ENCODE data around the gene STXBP6.

STXBP6 gene

DNA sequence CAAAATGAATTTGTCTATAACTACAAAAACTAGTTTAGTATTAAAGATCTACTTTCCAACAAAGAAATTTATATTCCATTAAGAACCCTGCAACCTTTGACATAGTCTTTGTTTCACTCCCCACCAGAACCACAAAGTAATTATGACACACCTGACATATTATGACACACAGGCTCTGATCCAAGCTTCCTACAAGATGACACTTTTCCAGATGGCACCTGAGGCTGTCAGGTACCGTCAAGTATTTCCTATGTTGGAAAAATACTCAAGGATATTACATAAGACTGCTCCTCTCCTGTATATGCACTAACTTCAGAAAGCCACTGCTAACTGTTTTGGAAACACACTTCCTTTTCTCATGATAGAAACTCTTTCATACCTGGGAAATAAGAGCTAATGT is 38.9 kb downstream of the STXBP6 start:
- no peak for DNase-seq

DNA sequence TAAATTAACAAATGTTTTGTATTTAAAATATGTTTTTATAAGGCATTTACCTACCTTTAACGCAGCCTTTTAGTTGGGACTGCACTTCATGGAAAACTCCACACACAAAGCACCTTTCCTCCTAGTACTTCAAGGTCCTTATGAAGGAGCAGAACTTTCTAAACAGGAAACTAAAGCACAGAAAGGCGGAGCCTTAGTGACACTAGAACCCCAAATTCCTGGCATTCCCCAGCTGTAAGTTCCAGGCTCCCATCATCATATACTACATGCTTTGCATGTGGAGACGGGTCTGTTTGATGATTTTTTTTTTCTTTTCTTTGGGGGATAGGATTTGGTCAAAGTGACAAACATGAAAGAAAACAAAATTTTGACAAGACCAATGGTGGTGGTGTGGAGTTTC is 39.5 kb downstream of the STXBP6 start:
- DNase-seq: no peak

DNA sequence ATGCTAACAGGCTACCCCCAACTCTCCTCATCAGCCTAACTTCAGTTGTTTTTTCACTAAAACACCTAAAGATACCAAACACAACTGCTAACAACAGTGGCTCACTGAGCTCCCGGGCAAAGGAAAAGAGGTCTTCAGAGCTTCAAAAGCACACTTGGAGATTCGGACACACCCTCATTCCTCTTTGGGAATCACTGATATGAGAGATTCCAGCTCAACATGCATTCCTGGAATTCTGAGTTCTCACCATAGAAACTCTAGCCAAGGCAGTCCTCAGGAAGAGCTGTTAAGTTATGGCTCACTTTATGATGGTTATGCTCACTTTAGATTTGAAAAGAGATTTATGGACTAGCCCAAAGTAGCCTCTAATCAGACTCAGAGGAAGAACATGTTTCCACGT is 40.1 kb downstream of the STXBP6 start:
- DNase-seq: no peak

DNA sequence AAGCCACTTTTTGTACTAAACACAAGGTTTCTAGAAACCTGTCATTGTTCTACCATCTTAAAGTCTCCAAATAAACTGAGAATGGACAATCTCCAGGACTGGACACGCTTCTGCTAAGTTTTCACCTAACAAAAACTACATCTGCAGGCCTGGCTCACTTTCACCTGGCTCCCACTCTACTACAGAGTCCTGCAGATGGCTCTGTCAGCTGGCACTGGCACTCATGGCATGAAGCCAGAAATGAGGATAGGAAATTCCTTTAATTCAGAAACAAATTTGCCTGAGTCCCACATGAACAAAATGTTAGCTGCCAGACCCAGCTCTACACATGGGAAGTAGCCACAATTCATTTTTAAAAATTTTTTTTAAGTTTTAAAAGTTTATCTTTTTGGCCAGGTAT is 42.1 kb downstream of the STXBP6 start:
- DNase-seq: no peak

DNA sequence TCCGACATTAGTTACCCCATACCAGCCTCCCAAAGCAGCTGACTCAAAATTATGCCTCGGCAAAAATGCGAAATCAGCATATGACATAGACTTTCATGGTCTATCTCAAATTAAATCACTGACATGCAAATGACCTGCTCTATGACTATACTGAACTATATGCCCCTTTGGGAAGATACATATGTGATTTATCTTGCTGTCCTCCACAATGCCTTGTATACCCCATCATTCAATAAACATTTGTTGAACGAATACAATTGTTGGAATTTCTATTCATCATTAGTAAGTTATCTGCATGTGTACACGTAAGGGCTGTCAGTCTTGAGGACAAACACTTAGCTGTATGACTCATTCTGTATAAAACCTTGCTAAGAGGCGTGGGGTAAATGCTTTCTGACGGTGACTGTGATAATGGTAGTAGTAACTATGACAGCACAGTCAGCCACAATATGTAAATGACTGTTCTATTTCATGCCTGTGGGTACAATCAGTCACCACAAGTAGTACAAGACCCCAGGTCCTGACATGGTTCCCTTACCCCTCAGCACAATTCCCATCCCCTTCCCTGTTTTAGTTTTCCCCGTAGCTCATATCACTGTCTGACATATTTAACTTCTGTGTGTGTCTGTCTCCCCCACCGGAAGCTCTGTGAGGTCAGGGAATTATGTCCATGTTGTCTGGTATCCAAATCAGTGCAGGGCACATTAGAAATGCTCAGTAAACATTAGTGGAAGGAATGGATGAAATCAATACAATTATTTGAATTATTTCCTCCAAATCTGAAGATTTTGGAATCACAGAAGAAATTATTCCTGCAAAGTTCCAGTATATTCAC is 42.8 kb downstream of the STXBP6 start:
- no peak for DNase-seq

DNA sequence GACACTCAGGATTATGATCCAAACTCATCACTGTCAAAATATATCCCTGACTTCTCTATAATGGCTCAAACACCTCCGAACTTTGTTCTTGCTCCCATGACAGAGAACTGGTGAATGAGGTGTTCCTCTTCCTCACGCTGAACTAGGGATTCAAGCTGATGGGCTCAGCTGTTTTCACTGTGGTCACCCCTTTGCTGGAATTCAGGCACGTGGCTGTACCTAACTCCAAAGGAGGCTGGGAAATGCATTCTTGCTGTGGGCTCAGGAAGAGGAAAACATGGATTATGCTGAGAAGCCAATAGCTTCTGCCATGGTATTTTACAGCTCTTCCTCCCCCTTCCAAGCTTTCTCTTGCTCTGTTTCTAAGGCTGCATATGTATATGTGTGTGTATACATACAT is 43.9 kb downstream of the STXBP6 start:
- no peak for DNase-seq

DNA sequence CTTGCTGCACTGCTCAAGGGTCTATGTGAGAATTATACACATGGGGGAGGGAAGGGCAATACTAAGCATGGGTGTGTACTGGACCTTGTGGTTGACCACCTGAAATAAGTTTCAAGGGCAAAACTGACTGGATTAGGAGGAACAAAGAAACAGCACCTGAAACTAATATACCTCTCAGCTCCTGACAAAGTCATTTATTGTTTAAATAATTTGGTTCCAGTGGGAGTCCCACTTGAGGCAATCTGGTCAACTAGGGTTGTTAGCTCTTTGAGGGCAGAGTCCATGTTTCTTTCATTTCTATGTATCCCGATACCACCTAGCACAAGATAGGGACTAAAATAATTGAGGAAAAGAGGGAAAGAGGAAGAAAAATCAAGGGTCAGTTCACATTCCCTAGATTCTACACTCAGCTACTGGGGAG is 45.5 kb downstream of the STXBP6 start:
- DNase-seq: no peak

DNA sequence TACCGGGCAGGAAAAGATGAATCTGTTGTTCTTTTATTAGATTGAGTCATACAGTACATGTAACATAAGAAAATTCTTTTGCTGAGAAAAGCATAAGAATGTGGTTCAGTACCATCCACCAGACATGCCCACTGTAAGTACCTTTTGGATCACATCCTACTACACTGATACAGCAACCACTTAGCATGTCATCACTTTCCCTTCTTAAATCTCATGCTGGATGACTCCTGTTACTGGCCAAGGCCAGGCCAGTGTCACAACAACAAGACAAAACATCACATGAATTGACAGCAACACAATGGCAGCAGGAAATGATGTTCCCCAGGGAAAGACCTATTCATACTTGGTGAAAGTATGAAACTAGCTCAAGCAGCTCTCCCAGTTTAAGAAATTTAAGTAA is 46.4 kb downstream of the STXBP6 start:
- DNase-seq: no peak

DNA sequence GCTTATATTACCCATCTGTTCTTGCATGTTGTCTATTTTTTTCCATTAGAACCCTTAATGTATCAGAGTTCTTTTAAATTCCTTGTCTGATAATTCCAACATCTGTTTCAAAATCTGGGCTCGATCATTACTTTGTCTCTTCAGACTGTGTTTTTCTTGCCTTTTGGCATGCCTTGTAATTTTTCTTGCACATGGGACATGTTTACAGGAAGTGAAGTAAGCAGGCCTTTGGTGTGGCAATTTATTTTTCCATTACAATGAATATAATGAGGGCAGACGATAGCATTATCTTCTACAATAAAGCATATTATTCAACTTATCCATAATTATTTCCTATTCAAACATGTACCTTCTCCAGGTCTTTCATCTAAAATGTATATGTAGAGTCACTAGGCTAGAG is 48.3 kb downstream of the STXBP6 start:
- DNase-seq: no peak

DNA sequence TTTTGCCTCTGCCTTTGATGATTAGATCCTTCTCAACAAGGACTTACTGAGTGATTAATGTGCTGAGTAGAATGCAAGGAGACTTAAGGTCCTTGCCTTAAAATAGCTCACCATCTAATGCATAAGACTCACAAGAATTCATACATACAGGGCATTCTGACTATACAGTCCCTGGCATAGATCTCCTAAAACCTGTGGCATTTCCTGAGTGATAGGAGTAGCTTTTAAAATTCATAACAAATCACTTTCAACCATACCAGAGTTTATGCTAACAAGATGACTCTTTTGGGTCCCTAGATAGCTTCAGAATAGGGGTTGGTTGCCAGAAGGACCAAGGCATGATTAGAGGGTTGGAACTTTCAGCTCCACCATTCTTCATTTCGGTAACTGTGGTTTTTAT is 48.8 kb downstream of the STXBP6 start:
- no peak for DNase-seq

DNA sequence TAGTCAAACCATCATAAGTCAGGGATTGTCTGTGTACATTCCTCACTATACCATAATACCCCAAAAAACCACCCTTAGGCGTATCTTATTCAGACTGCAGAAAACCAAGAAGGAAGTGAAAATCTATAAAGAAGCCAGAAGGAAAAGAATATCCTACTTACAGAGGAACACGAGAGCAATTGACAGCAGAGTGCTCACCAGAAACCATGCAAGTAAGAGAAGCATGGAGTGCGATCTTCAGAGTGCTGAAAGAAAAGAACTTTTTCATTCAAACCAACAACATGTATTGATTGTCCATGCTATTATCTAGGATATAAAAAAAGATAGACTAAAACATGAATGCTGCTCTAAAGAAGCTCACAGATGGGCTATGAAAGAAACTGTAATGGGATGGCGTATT is 50.8 kb downstream of the STXBP6 start:
- DNase-seq: no peak

DNA sequence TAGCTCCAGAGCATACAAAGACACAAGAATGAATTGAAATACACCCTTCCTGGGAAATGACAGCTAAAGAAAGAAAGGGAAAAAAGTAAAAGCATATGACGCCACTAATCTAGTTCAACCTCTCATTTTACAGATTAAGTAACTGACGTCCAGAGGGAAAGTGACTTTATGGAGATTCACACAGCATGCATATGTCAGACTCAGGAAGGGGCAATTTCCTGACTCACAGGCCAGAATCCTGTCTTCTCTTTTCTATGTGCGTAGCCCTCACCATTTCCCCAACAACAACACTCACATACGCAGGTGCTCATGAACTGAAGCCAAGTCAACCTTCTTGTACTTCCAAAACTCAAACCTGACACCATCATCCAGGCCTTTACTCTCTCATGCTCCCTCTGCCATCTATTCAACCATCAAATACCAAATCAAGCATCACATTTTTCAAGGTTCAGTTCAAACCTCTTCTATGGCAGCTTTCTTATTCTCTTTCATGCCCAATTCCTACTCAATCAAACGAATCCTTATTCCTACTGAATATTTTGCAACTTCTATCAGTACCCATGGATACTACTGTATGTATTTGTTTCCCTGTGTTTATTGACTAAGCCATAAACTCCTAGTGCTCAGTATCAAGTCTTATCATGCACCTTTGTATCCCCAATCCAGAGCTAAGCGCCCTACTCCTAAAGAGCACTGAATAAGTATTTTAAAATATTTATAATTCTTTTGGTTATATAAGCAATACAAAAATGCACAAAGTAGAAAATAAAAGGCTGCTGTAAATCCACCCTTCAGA is 52.8 kb downstream of the STXBP6 start:
- DNase-seq: no peak

DNA sequence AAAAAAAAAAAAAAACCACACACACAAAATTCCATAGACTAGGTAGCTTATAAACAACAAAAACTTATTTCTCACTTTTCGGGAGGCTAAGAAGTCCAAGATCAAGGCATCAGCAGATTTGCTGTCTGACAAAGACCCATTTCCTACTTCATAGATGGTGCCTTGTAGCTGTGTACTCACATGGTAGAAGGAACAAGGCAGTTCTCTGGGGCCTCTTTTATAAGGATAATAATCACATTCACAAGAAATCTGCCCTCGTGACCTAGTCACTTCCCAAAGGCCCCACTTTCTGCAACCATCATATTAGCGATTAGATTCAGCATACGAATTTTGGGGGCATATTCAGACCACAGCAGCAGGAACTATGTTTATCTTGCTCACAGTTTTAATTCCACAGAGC is 54.9 kb downstream of the STXBP6 start:
- DNase-seq: no peak

DNA sequence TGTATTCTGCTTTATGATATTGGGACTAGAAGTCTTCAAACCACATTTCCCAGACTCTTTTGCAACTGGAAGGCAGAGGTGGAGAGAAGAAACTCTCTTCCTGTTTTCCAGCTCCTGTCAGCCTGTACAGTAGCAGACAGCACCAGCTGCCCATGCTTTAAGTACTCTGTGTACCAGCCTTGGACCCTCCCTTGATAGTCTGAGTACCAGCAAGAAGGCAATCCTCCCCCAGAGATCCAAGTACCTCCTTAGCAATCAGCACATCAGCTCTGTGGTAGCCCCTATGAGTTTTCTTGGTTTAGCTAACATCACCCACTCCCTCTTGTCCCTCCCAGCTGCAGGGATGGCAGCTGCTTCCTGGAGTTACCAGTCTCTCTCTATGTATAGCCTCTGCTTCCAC is 56.3 kb downstream of the STXBP6 start:
- DNase-seq: no peak

DNA sequence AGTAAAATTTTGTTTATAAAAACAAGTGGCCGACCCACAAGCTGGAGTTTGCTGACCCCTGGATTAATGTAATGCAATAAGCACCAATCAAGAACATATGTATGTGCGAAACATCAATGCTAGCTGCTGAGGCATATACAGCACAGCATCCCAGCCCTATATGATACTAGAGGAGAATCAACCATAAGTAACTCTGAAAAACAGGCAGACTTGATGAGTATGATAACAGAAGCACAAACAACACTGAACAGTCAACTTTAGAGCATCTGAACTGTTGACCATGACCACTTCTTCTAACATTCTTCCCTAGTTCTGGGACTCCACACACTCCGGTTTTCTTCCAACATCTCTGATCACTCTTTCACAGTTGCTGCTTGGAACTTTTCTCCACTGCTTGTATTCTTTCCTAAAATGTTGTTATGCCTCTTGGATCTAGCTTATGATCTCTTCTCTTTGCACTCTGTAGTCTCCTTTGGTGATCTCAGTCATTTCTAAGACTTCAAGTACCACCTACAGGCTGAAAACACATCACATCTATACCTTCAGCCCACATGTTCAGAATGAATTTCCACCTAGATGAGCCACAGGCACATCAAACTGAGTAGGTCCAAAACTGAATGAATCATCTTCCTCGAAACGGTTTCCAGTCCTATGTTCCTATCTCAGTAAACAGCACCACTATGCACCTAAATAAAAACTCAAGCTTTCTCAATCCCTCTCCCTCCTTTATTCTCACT is 57.2 kb downstream of the STXBP6 start:
- no peak for DNase-seq

DNA sequence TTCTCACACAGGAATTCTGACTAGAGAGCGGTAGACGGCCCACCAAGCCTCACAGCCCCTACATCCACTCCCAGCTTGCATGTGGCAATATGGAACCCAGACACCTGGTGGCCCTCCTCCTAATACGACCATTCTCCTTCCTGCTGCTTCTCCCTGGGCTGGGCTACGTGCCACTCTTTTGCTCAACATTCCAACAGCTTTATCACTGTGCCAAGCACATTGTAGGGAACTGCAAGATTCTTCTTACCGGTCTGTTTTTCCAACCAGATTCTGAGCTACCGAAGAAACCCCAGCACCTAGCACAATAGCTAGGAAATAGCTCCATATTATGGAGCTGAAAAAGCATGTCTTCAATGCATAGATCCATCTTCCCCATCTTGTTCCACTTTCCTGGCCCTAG is 58.1 kb downstream of the STXBP6 start:
- no peak for DNase-seq

DNA sequence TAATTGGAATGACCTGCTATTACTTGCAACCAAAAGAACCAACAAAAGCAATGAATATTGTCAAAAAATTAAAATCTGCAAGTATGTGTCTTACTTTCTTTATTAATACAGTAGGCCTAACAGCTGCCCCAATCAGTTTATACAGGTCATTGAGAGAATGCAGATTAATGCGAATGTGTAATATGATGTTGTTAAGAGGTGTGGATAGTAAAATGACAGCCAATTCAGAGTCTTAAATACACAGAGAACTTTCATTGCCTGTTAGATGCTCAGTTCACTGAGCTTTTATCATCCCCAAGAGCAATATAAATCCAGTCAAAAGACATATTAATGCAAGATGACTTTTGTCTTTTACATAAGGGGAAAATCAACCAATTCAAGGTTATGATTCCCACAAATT is 58.7 kb downstream of the STXBP6 start:
- no peak for DNase-seq

DNA sequence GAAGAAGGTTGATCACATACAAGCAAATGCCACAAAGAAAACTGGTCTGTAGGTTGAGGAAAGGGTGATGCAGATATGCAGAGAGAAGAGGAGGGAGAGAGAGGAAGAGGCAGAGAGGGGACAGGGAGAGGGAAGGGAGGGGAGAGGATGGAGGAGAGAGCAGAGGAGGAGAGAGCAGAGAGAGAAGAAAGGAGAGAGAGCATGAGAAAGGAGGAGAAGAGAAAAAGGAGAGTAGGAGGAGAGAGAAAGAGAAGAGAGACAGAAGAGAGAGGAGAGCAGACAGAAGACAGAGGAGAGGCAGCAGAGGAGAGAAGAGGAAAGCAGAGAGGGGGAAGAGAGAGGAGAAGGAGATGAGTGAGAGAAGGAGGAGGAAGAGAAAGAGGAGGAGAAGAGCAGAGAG is 59.2 kb downstream of the STXBP6 start:
- no peak for DNase-seq

DNA sequence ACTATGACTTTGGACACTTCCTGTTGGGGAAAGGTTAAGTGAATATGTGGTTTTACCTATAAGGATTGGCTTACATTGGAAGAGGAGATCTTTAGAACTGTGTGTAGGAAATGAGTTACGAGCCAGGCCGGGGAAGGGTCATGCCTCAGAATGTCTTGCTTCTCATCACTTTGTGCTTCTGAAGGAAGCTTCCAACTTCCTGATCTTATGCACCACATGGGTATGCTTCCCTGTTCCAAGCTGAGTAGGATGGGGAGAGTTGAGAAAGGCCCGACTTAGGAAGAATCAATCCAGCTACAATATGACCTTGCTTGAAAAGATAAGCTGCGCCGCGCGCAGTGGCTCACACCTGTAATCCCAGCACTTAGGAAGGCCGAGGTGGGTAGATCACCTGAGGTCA is 59.9 kb downstream of the STXBP6 start:
- DNase-seq: no peak

DNA sequence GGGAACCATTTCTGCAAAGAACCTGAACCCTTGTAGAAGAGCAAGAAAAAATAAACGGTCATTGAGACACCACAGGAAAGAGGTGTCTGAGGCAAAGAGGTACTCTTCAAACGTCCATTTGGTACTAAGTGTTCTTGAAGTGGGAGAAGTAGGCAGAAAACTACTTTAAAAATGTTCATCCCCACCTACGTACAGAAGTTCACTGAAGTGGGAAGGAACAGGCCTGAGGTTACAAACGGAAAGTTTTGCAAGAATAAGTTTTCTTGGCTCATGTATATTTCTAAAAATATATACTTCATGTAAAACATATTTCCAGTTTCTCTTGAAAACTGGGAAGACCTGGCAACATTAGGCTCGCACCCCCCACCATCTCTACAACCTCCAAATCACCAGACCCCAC is 61.2 kb downstream of the STXBP6 start:
- no peak for DNase-seq

DNA sequence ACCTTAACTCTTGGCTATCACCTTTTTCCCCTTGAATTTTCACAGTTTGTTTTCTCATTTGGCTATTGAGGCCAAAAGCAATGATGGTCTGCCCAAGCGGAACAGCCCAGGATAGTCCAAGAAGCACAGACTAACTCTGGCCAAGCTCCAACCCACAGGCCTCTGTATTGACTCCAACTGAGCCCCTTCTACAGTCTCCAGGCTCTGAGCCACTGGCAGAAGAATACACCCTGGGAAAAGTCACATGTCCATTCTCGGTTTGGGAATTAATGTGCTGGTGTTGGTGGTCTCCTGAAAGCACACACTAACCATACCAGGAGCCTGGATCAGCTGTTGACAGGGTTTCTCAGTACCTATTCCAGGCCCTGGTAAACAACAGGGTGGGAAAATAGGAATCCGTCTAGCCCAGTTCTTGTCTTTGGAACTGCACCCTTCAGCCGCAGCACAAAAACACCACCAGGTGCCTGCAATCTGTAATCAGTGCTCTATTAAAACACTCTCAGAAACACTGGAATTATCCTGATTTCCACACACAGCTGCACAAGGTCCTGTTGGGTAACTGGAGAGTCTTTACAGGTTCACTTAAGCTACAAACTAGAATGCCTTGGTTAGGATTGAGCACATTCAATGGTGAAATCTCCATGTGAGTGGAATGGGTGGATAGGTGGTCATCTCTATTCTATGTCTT is 63.6 kb downstream of the STXBP6 start:
- no peak for DNase-seq

DNA sequence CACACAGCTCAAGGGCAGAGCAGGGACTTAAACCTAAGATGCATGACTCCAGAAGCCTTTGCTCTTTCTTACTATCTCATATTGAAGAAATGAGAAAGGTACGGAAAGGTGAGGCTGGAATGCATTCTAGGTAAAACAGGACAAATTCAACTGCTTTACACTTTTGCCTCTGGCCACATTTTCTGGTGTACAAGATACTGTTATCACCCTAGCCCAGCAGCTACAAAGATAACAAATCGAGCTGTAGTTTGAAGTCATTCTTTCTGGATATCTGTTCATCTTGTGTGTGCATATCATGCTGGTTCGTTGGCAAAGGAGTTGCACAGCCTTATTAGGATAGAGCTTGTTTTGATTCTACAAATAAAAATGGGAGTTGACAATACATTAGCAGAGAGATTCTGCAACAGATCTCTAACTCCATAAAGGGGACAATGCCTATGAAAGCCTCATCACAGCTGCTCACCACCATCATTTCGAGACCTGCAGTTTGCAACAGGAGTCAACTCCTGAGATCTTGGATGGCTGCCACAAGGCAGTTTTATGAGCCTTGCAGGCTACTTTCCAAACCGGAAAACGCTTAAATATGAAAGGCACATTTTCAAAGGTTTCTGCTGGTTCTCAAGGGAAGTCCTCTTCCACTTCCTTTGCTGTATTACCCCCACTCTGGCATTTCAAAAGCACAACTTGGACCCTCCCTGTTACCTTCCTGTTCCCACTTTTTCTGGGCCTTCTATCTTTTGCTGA is 64.9 kb downstream of the STXBP6 start:
- DNase-seq: no peak
